ENCODE data around the gene GATD1.

DNA sequence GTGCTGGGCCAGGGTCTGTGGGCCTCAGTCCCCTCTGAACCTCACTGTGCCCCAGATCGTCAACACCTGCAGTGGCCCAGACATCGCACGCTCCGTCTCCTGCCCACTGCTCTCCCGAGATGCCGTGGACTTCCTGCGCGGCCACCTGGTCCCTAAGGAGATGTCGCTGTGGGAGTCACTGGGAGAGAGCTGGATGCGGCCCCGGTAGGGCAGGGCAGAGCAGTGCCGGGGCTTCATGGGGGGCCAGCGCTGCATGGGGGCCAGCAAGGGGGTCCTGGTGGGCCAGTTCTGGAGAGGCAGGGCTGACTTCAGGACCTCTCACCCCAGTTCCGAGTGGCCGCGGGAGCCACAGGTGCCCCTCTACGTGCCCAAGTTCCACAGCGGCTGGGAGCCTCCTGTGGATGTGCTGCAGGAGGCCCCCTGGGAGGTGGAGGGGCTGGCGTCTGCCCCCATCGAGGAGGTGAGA is 54.9 kb downstream of the GATD1 start:
- TF ChIP-seq NRF1 (conservative IDR thresholded peaks at IDR 0.05 in 1 of 2, IDR thresholded peaks at IDR 0.05 in 1 of 2) (no peak), CHCHD3 (CRISPR knock-in tag; IDR thresholded peaks at IDR 0.05) (no peak), ZFX (CRISPR knock-in tag; IDR thresholded peaks at IDR 0.05) (no peak), ZNF431 (CRISPR knock-in tag; IDR thresholded peaks at IDR 0.05) (no peak), EZH2 (IDR thresholded peaks at IDR 0.05; ENCODE audit: borderline replicate concordance, low read depth, low read length) (no peak), ZNF133 (CRISPR knock-in tag; IDR thresholded peaks at IDR 0.05) (no peak), POLR2A (conservative IDR thresholded peaks at IDR 0.05) (no peak), NFRKB (IDR thresholded peaks at IDR 0.05; ENCODE audit: low read depth) (no peak), CHD4 (IDR thresholded peaks at IDR 0.05; ENCODE audit: insufficient read depth, insufficient replicate concordance, low read depth, low read length, poor library complexity, severe bottlenecking) (no peak)
- TF ChIP-seq, protein P1, sequence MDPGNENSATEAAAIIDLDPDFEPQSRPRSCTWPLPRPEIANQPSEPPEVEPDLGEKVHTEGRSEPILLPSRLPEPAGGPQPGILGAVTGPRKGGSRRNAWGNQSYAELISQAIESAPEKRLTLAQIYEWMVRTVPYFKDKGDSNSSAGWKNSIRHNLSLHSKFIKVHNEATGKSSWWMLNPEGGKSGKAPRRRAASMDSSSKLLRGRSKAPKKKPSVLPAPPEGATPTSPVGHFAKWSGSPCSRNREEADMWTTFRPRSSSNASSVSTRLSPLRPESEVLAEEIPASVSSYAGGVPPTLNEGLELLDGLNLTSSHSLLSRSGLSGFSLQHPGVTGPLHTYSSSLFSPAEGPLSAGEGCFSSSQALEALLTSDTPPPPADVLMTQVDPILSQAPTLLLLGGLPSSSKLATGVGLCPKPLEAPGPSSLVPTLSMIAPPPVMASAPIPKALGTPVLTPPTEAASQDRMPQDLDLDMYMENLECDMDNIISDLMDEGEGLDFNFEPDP (CRISPR knock-in tag; IDR thresholded peaks at IDR 0.05) = no peak
- TF ChIP-seq, protein P2, sequence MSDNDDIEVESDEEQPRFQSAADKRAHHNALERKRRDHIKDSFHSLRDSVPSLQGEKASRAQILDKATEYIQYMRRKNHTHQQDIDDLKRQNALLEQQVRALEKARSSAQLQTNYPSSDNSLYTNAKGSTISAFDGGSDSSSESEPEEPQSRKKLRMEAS (CRISPR knock-in tag; IDR thresholded peaks at IDR 0.05) = no peak
- TF ChIP-seq, protein P3, sequence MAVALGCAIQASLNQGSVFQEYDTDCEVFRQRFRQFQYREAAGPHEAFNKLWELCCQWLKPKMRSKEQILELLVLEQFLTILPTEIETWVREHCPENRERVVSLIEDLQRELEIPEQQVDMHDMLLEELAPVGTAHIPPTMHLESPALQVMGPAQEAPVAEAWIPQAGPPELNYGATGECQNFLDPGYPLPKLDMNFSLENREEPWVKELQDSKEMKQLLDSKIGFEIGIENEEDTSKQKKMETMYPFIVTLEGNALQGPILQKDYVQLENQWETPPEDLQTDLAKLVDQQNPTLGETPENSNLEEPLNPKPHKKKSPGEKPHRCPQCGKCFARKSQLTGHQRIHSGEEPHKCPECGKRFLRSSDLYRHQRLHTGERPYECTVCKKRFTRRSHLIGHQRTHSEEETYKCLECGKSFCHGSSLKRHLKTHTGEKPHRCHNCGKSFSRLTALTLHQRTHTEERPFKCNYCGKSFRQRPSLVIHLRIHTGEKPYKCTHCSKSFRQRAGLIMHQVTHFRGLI (CRISPR knock-in tag; IDR thresholded peaks at IDR 0.05) = no peak

Data from K562 (cell line).